Amniotic stem cell (primary cell): ENCODE results near the gene PAGR1.

Experiments
- DNase-seq: peaks from one replicate; lab custom pipeline; 2025; lab: John Stamatoyannopoulos, UW

Gene PAGR1

GRCh38 chr16:29837841-29838240, 21.9 kb downstream of the PAGR1 start:
- DNase-seq, result no peak

- DNase-seq, result no peak
Measured at GRCh38 chr16:29839822-29840221, 23.9 kb downstream of the PAGR1 start.

GRCh38 chr16:29840240-29840639, 24.3 kb downstream of the PAGR1 start:
- no peak for DNase-seq

GRCh38 chr16:29841631-29842030, 25.7 kb downstream of the PAGR1 start:
- no peak for DNase-seq

- DNase-seq, result no peak
Measured at GRCh38 chr16:29842732-29843346, 26.9 kb downstream of the PAGR1 start.

GRCh38 chr16:29843931-29844330, 28.0 kb downstream of the PAGR1 start:
- DNase-seq, result no peak

- no peak for DNase-seq
Measured at GRCh38 chr16:29844575-29845331, 28.8 kb downstream of the PAGR1 start.

GRCh38 chr16:29845656-29846055, 29.7 kb downstream of the PAGR1 start:
- no peak for DNase-seq

GRCh38 chr16:29848420-29849297, 32.7 kb downstream of the PAGR1 start:
- no peak for DNase-seq

- DNase-seq, result no peak
Measured at GRCh38 chr16:29849505-29849904, 33.6 kb downstream of the PAGR1 start.

GRCh38 chr16:29850998-29851397, 35.0 kb downstream of the PAGR1 start:
- DNase-seq, result no peak

GRCh38 chr16:29852654-29853053, 36.7 kb downstream of the PAGR1 start:
- no peak for DNase-seq

- no peak for DNase-seq
Measured at GRCh38 chr16:29854520-29855100, 38.7 kb downstream of the PAGR1 start.

- no peak for DNase-seq
Measured at GRCh38 chr16:29857133-29857760, 41.3 kb downstream of the PAGR1 start.

- no peak for DNase-seq
Measured at GRCh38 chr16:29858149-29858849, 42.3 kb downstream of the PAGR1 start.

GRCh38 chr16:29858974-29859373, 43.0 kb downstream of the PAGR1 start:
- DNase-seq, result no peak

- no peak for DNase-seq
Measured at GRCh38 chr16:29860218-29860617, 44.3 kb downstream of the PAGR1 start.

GRCh38 chr16:29862383-29862883, 46.5 kb downstream of the PAGR1 start:
- peak; percentile 14 for DNase-seq

- peak; percentile 91 for DNase-seq
Measured at GRCh38 chr16:29862884-29863668, 47.1 kb downstream of the PAGR1 start, which contains the start of gene CDIPT. TSS of gene CDIPT (minus strand) at chr16:29863226. CDS start at chr16:29862857, 369 bp downstream.

GRCh38 chr16:29863669-29863984, 47.7 kb downstream of the PAGR1 start:
- no peak for DNase-seq
